Measurements from ENCODE around the gene MYO1A.
A peak's percentile ranks its signal among the peaks of the same experiment; 100 is the strongest.

Gene MYO1A

GRCh38 chr12:56980941-56981530 is 68.9 kb downstream of the MYO1A start:
- Histone ChIP-seq H3K4me3 (no peak overlapping the region), H3K27ac (no peak overlapping the region)
- DNase-seq (ENCODE audit: low spot score) = no peak
- no peak for TF ChIP-seq CTCF (IDR thresholded peaks at IDR 0.05)

- DNase-seq (ENCODE audit: low spot score) = no peak
- TF ChIP-seq CTCF (IDR thresholded peaks at IDR 0.05) = no peak
- Histone ChIP-seq H3K4me3 (no peak overlapping the region), H3K27ac (no peak overlapping the region)
Measured at GRCh38 chr12:56980268-56980667, 69.7 kb downstream of the MYO1A start.

- peak; percentile 43 for DNase-seq (ENCODE audit: low spot score)
- Histone ChIP-seq H3K27ac (no peak overlapping the region), H3K4me3 (no peak overlapping the region)
- TF ChIP-seq CTCF (IDR thresholded peaks at IDR 0.05) = no peak
Measured at GRCh38 chr12:56979628-56980027, 70.3 kb downstream of the MYO1A start.
